Trophoblast cell (in vitro differentiated cells and primary cell): ENCODE data around the gene URI1.

Experiments
- DNase-seq, 2 donors: peaks; one replicate each; pipeline ENCODE4 v3.0.0-alpha.2; 2016
- H2AFZ ChIP-seq: 2 replicates; pipeline ENCODE4 v1.6.1; 2013; ENCODE audit warnings: low read length, moderate library complexity, mild to moderate bottlenecking; ENCODE audit not compliant: insufficient read depth, poor library complexity
- H2AK5ac ChIP-seq: 2 replicates; pipeline ENCODE4 v1.6.1; 2013; ENCODE audit warnings: mild to moderate bottlenecking, low read length
- H2BK120ac ChIP-seq: 2 replicates; pipeline ENCODE4 v1.6.1; 2013; ENCODE audit warnings: low read length, mild to moderate bottlenecking, moderate library complexity; ENCODE audit not compliant: insufficient read depth, poor library complexity
- H2BK12ac ChIP-seq: 2 replicates; pipeline ENCODE4 v1.6.1; 2013; ENCODE audit warnings: mild to moderate bottlenecking, low read length, moderate library complexity
- H2BK5ac ChIP-seq: 2 replicates; pipeline ENCODE4 v1.6.1; 2013; ENCODE audit warnings: low read length, low read depth, moderate library complexity, mild to moderate bottlenecking; ENCODE audit not compliant: poor library complexity
- H3K14ac ChIP-seq: 2 replicates; pipeline ENCODE4 v1.6.1; 2013; ENCODE audit warnings: mild to moderate bottlenecking, low read length
- H3K18ac ChIP-seq: 2 replicates; pipeline ENCODE4 v1.6.1; 2013; ENCODE audit warnings: mild to moderate bottlenecking, low read length
- H3K23ac ChIP-seq: 2 replicates; pipeline ENCODE4 v1.6.1; 2013; ENCODE audit warnings: low read length
- H3K27ac ChIP-seq: 2 replicates; pipeline ENCODE4 v1.5.1; 2013; ENCODE audit warnings: low read depth, mild to moderate bottlenecking, inconsistent platforms, low read length, moderate library complexity
- H3K27me3 ChIP-seq: 2 replicates; pipeline ENCODE4 v1.6.1; 2013; ENCODE audit warnings: inconsistent platforms, mild to moderate bottlenecking, low read length, moderate library complexity; ENCODE audit not compliant: insufficient read depth
- H3K36me3 ChIP-seq, 2 experiments: 1 replicate in 1 of 2; 2 replicates in 1 of 2; pipeline ENCODE4 v1.6.1; 2013; ENCODE audit warnings: low read length in 2 of 2, mild to moderate bottlenecking in 2 of 2, moderate library complexity in 1 of 2; ENCODE audit not compliant: insufficient read depth in 2 of 2, control insufficient read depth in 1 of 2
- H3K4ac ChIP-seq: 2 replicates; pipeline ENCODE4 v1.6.1; 2013; ENCODE audit warnings: low read depth, mild to moderate bottlenecking, low read length, moderate library complexity
- H3K4me1 ChIP-seq, 2 experiments: 1 replicate in 1 of 2; 2 replicates in 1 of 2; pipeline ENCODE4 v1.6.1; 2013; ENCODE audit warnings: low read length in 2 of 2, mild to moderate bottlenecking in 2 of 2, moderate library complexity in 1 of 2; ENCODE audit not compliant: insufficient read depth in 2 of 2, control insufficient read depth in 1 of 2
- H3K4me2 ChIP-seq: 2 replicates; pipeline ENCODE4 v1.6.1; 2013; ENCODE audit warnings: inconsistent platforms, mild to moderate bottlenecking, low read length, moderate library complexity
- H3K4me3 ChIP-seq: 2 replicates; pipeline ENCODE4 v1.5.1; 2013; ENCODE audit warnings: mild to moderate bottlenecking, low read depth, low read length, inconsistent platforms
- H3K79me1 ChIP-seq: one replicate; pipeline ENCODE4 v1.6.1; 2013; ENCODE audit warnings: low read length
- H3K79me2 ChIP-seq: 2 replicates; pipeline ENCODE4 v1.6.1; 2013; ENCODE audit warnings: low read length, mild to moderate bottlenecking; ENCODE audit not compliant: control insufficient read depth, insufficient read depth, poor library complexity
- H3K9ac ChIP-seq: 2 replicates; pipeline ENCODE4 v1.6.1; 2013; ENCODE audit warnings: mild to moderate bottlenecking, low read length
- H3K9me3 ChIP-seq: 2 replicates; pipeline ENCODE4 v1.6.1; 2013; ENCODE audit warnings: low read depth, mild to moderate bottlenecking, control low read depth, inconsistent platforms, low read length; ENCODE audit not compliant: insufficient read depth
- H4K12ac ChIP-seq: 2 replicates; pipeline ENCODE4 v1.6.1; 2013; ENCODE audit warnings: low read depth, mild to moderate bottlenecking, low read length, moderate library complexity
- H4K8ac ChIP-seq: 2 replicates; pipeline ENCODE4 v1.6.1; 2013; ENCODE audit warnings: low read depth, mild to moderate bottlenecking, low read length, moderate library complexity
- H4K91ac ChIP-seq: one replicate; pipeline ENCODE4 v1.6.1; 2013; ENCODE audit warnings: low read depth, mild to moderate bottlenecking, low read length, moderate library complexity
- WGBS: extraction: QIAGEN DNeasy Blood & Tissue Kit; methylation state at CpG from one replicate; pipeline ENCODE4 v1.1.7; 2013; ENCODE audit warnings: missing lambda C conversion rate; ENCODE audit not compliant: insufficient read length, insufficient coverage; ENCODE audit errors: extremely low coverage; 5-methylcytosine and 5-hydroxymethylcytosine counted together

Gene URI1

GRCh38 chr19:29926031-29926430 lies 16.0 kb upstream of the URI1 start:
- no peak overlapping the region for H3K9ac ChIP-seq
- no peak overlapping the region for H4K12ac ChIP-seq
- H4K91ac ChIP-seq = no peak overlapping the region
- H3K14ac ChIP-seq = no peak overlapping the region
- no peak overlapping the region for H3K4me3 ChIP-seq
- no peak overlapping the region for H2BK120ac ChIP-seq
- H3K4me1 ChIP-seq = no peaks in the 10 kb centered on the region
- H2AK5ac ChIP-seq = no peak overlapping the region
- no peak overlapping the region for H2AFZ ChIP-seq
- H2BK12ac ChIP-seq = no peak overlapping the region
- H3K18ac ChIP-seq = no peak overlapping the region
- DNase-seq = no peak
- WGBS = no CpG with 5 or more reads among the region's 1 CpG
- no peak overlapping the region for H3K23ac ChIP-seq
- no peak overlapping the region for H3K27ac ChIP-seq
- H3K4me2 ChIP-seq = no peak overlapping the region
- H3K36me3 ChIP-seq = no peaks in the 10 kb centered on the region
- H3K27me3 ChIP-seq = no peaks in the 10 kb centered on the region
- no peak overlapping the region for H4K8ac ChIP-seq
- H2BK5ac ChIP-seq = no peak overlapping the region
- no peaks in the 10 kb centered on the region for H3K79me2 ChIP-seq
- no peak overlapping the region for H3K4ac ChIP-seq
- peaks cover 2% of the 10 kb centered on the region for H3K9me3 ChIP-seq
- no peaks in the 10 kb centered on the region for H3K79me1 ChIP-seq

DNA sequence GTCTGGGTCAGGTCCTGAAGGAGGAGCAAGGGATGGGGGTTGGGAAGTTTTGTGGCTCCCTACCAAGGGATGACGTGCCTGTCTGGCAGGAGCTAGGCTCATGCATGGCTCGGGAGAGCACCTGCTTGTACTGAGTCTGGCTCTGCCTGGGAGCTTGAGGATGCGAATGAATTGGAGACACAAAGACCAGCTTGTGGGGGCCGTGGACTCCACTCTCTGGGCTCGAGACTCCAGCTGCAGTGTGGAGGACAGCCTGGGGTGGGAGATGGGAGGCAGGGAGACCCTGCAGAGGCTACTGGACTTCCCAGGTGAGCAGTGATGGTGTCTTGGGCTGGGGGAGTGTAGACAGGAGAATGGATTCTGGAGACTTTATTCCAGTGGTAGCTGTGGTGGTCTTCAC lies 15.2 kb upstream of the URI1 start:
- H3K14ac ChIP-seq = no peak overlapping the region
- no peak overlapping the region for H4K91ac ChIP-seq
- H3K27me3 ChIP-seq = no peaks in the 10 kb centered on the region
- no peak overlapping the region for H3K9ac ChIP-seq
- H2BK12ac ChIP-seq = no peak overlapping the region
- H3K9me3 ChIP-seq = peaks cover 2% of the 10 kb centered on the region
- no CpG with 5 or more reads among the region's 5 CpGs for WGBS
- H3K18ac ChIP-seq = no peak overlapping the region
- no peak overlapping the region for H2AK5ac ChIP-seq
- no peaks in the 10 kb centered on the region for H3K79me2 ChIP-seq
- no peak overlapping the region for H3K23ac ChIP-seq
- H3K27ac ChIP-seq = no peak overlapping the region
- H3K36me3 ChIP-seq = no peaks in the 10 kb centered on the region
- no peak overlapping the region for H2BK5ac ChIP-seq
- no peak overlapping the region for H3K4me2 ChIP-seq
- H3K4ac ChIP-seq = no peak overlapping the region
- no peak overlapping the region for H3K4me3 ChIP-seq
- no peak overlapping the region for H4K8ac ChIP-seq
- H3K4me1 ChIP-seq = no peaks in the 10 kb centered on the region
- H3K79me1 ChIP-seq = no peaks in the 10 kb centered on the region
- no peak overlapping the region for H2BK120ac ChIP-seq
- no peak for DNase-seq
- no peak overlapping the region for H2AFZ ChIP-seq
- no peak overlapping the region for H4K12ac ChIP-seq

DNA sequence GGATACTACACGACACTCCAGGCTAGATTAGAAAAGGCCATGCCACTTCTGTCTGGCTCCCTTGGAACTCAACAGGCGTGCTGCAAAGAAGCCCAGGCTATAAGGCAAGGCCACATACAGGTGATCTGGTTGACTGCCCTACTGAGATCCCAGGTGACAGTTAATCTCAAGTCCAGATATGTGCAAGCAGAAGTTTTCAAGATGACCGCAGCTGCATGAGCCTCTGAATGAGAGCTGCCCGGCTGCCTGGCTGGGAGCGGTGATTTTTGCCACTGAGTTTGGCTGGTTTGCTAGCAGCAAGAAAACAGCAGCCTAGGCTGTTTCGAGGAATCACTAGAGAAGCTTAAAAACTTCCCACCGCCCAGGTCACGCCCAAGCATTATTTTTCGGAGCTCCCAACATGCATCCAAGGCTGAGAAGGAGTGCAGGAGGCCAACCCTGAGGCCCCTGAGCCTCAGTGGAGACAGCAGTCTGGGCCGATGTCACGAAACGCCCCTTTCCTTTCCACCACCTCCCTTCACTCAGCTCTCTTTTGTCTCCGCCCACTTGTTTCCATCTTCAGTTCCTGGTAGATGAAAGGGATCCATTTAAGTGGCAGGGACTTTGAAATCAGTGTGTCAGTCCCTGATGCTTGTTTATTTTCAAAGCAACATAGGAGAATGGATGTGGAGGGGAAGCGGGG lies 14.0 kb upstream of the URI1 start:
- Histone ChIP-seq H3K36me3 (no peaks in the 10 kb centered on the region), H4K91ac (no peak overlapping the region), H3K4ac (no peak overlapping the region), H4K12ac (no peak overlapping the region), H3K27ac (no peak overlapping the region), H2BK5ac (no peak overlapping the region), H3K4me1 (no peaks in the 10 kb centered on the region), H3K18ac (no peak overlapping the region), H3K27me3 (no peaks in the 10 kb centered on the region), H3K4me2 (no peak overlapping the region), H2BK120ac (no peak overlapping the region), H3K9ac (no peak overlapping the region), H2AK5ac (no peak overlapping the region), H4K8ac (no peak overlapping the region), H3K14ac (no peak overlapping the region), H3K4me3 (no peak overlapping the region), H3K9me3 (peaks cover under 1% of the 10 kb centered on the region), H3K79me1 (no peaks in the 10 kb centered on the region), H3K79me2 (no peaks in the 10 kb centered on the region), H2BK12ac (no peak overlapping the region), H2AFZ (no peak overlapping the region), H3K23ac (no peak overlapping the region)
- no CpG with 5 or more reads among the region's 14 CpGs for WGBS
- no peak for DNase-seq

- Histone ChIP-seq H3K4me3 (no peak overlapping the region), H2AK5ac (no peak overlapping the region), H2AFZ (no peak overlapping the region), H3K4ac (no peak overlapping the region), H2BK5ac (no peak overlapping the region), H3K79me1 (no peaks in the 10 kb centered on the region), H3K14ac (no peak overlapping the region), H3K18ac (no peak overlapping the region), H3K27ac (no peak overlapping the region), H4K8ac (no peak overlapping the region), H3K36me3 (no peaks in the 10 kb centered on the region), H2BK120ac (no peak overlapping the region), H4K12ac (no peak overlapping the region), H4K91ac (no peak overlapping the region), H3K9me3 (no peaks in the 10 kb centered on the region), H3K27me3 (no peaks in the 10 kb centered on the region), H3K23ac (no peak overlapping the region), H3K9ac (no peak overlapping the region), H3K79me2 (no peaks in the 10 kb centered on the region), H3K4me2 (no peak overlapping the region), H3K4me1 (no peaks in the 10 kb centered on the region), H2BK12ac (no peak overlapping the region)
- WGBS = no CpG with 5 or more reads among the region's 1 CpG
- DNase-seq = no peak
Observed at GRCh38 chr19:29928831-29929230, 13.2 kb upstream of the URI1 start.
